NCI-H2196 treated with DMSO at 0.1 percent for 48 hours (cell line): Measurements from ENCODE around the gene ACTL7A.
"Not testable (repeated sequence)": the region's sequence is repeated elsewhere in the genome, so short reads cannot be mapped to it uniquely, and the experiment has no call there.

Source experiments
- DNase-seq: peaks from one replicate; lab custom pipeline; 2025; ENCODE audit not compliant: unreplicated experiment; lab: John Stamatoyannopoulos, UW

ACTL7A gene, protein sequence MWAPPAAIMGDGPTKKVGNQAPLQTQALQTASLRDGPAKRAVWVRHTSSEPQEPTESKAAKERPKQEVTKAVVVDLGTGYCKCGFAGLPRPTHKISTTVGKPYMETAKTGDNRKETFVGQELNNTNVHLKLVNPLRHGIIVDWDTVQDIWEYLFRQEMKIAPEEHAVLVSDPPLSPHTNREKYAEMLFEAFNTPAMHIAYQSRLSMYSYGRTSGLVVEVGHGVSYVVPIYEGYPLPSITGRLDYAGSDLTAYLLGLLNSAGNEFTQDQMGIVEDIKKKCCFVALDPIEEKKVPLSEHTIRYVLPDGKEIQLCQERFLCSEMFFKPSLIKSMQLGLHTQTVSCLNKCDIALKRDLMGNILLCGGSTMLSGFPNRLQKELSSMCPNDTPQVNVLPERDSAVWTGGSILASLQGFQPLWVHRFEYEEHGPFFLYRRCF

DNA sequence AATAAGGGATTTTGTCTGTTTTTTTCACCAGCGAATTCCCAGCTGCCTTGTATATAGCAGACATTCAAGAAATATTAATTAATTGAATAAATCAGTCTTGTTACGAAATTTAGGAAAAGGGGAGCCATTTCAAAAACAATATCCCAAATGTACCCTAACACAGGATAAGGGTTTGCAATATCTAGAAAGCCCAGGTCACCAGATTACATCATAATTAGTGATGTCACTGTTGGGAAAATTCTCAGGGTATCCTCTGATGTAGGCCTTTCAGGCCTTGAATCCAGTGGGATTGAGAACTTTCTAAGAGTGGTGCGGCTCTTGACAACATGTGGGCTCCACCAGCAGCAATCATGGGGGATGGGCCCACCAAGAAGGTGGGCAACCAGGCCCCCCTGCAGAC, at the start of gene ACTL7A:
TSS of gene ACTL7A (plus strand) at position 270 of the 400 bp plus-strand sequence. CDS start at position 327, 57 bp downstream.
- DNase-seq = no peak

DNA sequence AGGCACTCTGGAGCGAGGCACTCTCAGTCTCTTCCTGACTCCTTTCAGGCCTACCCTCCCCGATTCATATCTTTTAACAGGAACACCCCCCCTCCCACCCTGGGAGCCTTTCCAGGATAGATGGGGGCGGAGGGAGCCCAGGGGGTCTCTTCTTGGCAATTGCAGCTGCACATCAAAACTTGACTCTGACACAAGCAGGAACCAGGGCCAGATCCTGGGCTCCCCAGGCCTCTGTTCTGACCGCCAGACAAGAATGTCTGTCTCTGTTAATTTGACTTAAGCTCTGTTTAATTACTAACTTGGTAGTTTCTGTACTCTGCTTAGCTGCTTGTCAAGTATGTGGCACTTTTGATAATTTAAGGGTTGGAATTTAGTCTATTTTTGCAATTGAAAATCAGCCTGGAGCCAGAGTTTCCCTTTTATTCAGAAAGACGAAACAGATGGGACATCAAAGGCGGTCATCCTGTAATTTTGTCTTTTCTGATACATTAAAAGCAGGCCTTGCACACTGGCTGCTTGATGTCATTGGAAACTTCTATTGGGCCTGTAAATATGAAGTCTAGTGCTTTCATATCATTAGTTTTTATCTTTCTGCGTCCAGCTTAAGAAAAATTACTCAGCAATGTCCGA, 49.6 kb upstream of the ACTL7A start:
- DNase-seq = no peak

DNA sequence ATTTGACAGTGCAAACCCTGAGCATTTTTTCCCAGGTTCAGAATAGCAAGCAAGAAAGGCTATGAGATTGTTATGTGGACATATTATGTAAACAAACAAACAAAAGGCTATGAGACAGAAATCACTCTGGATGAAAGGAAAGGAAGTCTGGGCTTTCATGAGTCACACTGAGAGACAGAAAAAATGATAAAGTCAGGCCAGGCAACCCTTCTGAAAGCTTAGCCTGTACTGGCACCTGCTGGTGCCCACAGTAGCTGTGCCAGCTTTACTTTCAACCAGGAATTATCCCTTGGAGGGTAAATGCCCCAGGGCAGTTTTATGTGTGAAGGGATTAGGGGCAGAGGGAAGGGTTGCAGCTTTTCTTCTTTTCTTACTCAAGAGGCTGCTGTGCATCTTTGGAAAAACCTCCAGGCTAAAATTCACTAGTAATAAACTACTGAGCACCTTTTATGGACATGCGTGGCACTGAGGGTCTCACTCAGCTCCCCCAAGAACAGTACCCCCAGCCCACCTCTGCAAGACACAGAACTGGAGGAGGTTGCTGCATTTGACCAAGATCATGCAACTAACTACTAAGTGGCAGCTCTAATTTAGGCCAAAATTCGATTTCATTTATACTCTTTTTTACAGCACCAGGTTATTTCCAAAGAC, 48.0 kb upstream of the ACTL7A start:
- DNase-seq = peak; percentile 31

DNA sequence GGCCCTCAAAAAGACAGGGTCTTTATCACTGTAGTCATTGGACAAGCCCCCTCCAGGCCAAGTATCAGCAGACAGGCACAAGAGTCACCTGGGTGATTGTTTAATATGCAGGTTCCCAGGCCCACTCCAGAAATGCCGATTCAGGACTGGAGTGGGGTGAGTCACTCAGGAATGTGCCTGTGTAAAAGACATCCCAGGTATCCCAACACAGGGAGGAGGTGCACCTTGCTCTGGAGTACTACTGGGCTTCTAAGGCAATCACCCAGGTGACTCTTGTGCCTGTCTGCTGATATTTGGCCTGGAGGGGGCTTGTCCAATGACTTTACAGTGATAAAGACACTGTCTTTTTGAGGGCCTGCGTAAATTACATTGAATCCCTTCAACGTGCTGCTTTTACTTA, 46.9 kb upstream of the ACTL7A start:
- no peak for DNase-seq

DNA sequence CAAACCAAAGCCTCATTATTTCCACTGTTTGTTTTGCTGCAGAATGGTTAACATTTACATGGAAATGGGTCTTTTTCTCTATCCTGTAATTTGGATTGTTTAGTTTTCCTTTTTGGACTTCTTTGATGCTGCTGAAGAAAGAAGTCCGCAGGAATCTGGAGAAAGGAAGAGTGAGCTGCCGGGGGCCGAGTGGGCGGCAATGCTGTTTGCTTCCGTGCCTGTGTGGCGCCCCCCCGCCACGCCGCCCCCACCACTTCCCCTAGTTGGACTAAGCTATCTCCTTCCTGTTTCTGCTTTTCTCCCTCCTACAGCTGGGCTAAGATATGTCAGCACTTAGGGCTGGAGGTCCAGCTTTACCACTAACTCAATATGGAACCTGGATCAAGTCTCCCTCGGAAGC, 46.0 kb upstream of the ACTL7A start:
- DNase-seq = no peak

DNA sequence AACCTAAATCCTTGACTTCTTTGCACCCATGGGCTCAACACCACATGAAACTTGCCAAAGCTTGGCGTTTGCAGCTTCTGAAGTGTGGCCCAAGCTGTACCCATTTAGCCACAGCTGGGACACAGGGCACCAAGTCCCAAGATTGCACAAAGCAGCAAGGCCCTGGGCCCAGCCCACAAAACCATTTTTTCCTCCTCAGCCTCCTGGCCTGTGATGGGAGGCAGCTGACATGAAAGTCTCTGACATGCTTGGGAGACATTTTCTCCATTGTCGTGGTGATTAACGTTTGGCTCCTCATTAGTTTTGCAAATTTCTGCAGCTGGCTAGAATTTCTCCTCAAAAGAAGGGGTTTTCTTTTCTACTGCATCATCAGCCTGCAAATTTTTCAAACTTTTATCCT, 38.2 kb upstream of the ACTL7A start:
- no peak for DNase-seq

DNA sequence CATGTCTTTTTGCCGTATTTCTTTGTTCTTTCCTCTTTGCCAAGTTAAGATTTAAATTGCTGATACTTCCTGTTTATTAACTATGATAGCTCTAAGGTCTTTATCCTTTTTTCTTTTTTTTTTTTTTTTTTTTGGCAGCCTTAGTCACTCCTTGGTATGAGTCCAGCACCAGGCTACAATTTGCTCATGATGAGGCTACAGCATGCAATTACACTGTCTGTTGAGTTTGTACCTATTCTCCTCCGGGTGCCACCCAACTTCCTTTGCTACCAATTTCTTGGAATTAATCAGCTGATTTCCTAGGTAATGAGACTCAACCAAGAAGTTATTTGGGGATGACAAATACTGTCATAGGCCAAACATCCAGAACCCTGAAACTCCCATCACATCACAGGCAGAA, 31.8 kb upstream of the ACTL7A start:
- DNase-seq = no peak

DNA sequence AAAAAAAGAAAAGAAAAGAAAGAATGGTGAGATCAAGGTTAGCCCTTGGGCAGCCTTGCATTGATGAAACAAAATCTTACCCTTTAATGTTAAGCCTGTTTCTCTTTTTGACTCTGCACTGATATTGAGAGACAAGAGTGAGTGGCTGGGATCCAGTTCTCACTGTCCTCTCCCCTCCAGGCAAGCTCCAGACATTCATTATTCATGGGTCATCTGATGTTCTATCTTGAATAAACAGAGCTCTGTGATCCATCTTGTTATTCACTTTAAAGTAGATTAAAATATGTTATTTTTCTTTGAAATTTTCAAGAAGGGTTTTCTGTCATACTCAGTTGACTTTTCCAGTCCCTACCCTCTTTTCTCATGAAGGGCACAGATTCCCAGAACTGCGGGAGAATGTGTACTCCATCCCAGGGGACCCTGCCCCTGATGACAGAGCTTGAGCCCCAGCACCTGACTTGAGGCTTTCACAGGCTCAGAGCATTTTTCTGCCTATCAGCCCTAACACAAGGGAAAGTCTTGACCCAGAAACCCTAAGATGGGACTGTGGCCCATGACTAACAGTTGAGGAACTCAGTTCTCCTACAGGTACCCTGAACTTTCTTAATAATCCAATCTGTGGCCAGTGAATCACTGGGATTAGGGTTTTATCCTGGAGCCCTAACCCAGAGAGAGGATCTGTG, 30.4 kb upstream of the ACTL7A start:
- DNase-seq = no peak

DNA sequence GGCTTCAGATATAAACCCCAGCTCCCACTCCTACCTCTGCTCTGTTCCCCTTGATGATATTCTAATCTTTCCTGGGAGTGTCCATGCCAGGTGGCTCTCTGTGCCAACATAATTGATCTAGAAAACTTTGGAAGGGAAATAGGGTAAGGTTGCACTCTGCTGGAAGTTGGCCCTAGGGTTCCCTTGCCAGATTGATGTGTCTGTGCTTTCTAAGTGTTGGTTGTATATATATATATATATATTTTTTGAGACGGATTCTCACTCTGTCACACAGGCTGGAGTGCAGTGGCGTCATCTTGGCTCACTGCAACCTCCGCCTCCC, 29.9 kb upstream of the ACTL7A start:
- DNase-seq = no peak

DNA sequence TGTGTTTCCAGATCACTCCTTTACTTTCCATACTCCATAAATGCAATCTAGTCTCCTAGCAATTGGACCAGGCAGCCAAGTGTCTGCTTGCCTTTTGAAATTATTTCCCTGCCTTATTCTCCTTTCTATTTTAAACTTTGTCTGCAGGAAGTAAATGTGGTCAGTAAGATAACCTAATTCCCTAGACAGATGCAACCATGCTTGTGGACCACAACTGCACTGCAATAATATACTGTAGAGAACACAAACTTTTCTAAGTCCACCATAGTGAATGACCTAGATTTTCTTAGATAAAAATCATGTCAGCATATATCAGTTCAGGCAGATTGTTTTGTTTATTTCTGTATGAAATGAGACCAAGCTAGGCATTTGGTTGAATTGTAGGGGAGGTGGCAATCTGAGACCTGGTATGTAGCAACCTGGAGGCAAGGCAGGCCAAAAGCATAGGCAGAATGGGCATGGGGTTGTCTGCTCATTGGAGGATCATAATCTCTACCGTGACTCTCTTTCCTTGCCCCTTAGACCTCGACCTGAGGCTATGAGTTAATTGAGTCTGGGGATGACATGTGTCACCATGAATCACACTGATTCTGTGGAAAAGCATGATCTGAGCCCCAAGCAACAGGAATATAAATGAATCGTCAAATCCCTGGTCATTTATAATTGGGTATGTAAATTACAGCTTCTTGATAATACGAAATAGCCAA, 27.0 kb upstream of the ACTL7A start:
- no peak for DNase-seq

DNA sequence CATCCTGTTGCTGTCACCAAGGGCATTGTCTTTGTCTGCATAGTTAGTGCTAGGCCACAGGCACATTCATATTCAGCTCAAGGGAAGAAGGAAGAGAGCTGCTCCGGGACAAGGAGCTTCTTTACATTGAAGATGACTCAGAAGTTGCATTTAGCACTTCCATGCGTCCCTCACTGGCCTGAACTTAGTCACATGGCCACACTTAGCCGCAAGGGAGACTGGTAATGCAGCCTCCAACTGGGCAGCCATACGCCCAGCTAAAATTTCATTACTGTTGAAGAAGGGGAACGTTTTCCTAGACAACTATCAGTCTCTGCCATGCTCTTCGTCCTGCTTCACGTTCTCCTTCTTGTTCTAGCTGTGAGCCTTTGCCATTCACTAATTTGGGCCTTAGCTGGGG, 26.2 kb upstream of the ACTL7A start:
- DNase-seq = no peak

DNA sequence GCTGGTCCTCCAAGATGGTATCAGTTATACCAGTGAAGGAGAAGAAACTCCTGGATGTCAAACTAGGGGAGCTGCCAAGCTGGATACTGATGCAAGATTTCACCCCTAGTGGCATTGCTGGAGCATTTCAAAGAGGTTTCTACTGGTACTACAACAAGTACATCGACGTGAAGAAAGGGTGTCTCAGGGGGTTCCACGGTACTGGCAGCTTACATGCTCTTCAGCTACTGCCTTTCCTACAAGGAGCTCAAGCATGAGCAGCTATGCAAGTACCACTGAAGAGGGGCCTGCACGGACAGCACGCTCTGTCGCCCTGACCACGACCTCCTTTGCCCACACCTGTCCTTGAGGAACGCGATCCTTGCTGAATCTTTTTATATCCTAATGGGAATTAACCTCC, 25.7 kb upstream of the ACTL7A start:
- no peak for DNase-seq

DNA sequence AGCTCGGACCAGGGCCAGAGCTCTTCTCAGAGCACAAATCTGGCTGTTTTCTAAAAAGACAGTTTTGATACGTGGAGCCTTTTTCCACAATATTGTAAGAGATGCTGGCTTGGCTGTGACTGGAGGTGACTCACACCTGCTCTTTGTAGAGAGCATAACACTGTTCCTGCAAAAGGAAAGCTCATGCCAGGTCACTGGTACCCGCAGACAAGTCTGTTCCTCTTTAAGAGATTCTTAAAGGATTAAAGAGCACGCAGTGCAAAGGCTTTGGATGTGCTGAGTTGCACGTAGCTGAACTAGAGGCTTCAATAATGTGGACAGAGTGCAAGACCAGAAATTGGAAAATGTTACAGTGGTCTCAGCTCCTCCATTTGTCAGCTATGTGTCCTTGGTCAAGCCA, 25.3 kb upstream of the ACTL7A start:
- no peak for DNase-seq

DNA sequence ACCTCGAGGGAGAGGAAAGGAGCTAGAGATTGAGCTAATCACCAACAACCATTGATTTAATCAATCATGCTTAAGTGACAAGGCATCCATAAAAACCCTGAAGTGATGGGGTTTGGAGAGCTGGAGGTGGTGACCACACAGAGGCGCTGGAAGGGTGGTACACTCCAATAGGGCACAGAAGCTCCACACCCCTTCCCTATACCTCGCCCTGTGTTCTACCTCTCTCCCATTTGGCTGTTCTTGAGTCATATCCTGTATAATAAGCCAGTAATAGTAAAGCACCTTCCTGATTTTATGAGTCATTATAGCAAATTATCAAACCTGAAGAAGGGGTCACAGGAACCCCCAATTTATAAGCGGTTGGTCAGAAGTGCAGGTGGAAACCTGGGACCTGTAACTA, 24.5 kb upstream of the ACTL7A start:
- no peak for DNase-seq

DNA sequence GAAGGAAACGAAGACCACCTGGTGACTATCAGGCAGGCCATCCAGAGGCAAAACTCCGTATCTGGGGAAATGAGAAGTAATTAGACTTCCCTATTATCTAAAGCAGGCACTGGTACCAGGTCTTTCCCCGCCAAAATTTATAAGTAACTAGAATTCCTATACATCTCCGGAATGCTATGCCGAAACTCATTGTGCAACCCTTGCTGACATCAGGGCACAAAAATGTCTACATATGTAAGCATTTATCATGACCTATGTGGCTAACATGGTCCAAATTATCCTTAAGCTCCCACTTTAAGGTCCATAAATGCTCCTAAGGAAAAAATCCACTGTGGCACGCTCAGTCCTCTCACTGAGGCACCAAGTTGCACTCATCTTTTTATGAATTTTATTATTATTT, 24.0 kb upstream of the ACTL7A start:
- DNase-seq = no peak

DNA sequence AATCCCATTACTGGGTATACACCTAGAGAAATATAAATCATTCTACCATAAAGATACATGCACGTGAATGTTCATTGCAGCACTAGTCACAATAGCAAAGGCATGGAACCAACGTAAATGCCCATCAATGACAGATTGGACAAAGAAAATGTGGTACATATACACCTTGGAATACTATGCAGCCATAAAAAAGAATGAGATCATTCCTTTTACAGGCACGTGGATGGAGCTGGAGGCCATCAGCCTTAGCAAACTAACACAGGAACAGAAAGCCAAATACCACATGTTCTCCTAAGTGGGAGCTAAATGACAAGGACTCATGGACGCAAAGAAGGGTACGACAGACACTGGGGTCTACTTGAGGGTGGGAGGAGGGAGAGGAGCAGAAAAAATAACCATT, 22.5 kb upstream of the ACTL7A start:
- DNase-seq = not testable (repeated sequence)

DNA sequence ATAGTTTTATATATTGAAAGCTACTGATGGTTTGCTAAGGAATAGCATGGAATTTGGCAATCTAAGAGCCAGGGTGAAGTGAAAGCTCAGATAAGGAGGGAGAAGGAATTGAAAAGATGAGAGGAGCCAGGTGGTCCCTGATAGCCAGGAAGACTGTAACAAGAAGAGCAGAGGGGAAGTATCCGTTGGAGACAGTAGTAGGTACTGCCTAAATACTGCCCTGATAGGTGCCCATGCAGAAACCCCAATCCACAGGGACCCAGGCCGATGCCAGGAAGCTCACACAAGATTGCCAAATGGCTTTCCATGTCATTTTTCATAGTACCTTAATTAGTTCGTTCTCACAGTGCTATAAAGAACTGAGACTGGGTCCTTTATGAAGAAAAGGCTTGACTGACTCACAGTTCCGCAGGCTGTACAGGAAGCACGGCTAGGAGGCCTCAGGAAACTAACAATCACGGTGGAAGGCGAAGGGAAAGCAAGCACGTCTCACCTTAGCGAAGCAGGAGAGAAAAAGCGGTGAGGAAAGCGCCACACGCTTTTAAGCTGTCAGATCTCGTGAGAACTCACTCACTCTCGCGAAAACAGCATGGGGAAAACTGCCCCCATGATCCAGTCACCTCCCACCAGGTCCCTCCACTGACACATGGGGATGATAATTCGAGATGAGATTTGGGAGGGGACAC, 19.3 kb upstream of the ACTL7A start:
- DNase-seq = no peak

DNA sequence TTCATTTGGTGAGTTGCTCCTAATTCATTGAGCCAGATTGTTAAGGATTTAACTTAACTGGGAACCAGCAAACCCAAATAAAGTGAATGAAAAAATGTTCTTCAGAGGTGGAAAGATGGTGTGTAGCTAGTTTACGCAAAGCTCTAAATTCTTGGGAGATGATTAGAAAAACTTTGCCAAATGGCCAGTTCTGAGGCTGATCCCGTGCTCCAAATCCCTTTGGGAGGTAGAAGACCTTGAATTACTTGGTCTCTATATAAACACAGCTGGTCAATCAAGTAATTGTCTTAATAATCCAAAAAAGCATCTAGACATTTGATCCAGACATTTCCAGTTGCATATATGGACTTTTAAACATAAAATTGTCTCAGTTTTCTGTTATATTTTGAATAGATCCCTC, 17.7 kb upstream of the ACTL7A start:
- DNase-seq = no peak

DNA sequence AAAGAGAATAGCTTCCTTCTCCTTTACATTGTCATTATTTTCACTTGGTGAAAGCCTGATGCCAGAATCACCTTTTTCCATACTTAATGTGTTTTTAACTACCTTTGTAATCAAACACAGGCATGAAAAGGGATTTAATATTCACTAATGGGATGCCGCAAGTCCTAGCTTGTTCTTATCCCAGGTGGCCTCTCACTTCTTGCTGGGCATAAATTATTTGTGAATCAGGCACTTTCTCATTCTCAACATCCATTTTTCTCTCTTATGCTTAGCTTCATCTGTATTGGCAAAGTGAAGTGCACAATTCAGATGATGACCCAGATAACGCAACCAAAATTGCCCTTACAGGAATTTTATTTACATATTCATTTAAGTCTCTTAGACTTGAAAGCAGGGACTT, 17.2 kb upstream of the ACTL7A start:
- DNase-seq = no peak

DNA sequence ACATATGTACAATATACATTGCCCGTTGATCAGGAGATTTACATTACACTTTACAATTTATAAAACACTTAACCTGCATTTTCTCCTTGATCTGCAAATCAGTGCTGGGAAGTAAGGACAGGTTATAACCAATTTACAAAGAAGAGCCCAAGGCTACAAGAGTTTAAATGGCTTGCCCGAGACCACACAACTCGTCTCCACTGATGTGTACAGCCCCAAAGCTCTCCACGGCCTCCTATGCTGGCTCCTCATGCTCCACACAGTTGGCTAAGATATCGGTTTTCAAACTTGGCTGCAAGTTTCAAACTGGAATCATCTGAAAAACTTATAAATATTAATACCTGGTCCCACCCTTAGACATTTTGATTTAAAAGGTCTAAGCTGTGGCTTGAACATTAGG, 16.6 kb upstream of the ACTL7A start:
- DNase-seq = no peak

DNA sequence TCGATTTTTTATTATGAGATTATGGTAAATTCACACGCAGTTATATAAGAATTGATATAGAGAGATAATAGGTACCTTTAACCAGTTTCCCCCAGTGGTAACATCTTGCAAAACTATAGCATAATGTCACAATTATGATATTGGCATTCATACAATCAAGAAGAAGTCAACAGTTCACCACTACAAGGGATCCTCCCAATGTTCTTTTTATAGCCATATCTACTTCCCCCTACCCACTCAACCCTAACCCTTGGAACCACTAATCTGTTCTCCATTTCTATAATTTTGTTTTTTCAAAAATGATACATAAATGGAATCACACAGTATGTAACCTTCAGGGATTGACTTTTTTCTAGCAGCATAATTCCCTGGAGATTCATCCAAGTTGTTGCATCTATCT, 16.1 kb upstream of the ACTL7A start:
- DNase-seq = no peak
